ENCODE measurements around the gene LRP5. TPM values are rescaled to one million over a fixed set of nuclear protein-coding genes. Genes with fewer than 3 reads are reported as not detected.
A peak's percentile ranks its signal among the peaks of the same experiment; 100 is the strongest.

LRP5 gene
- total and polyA plus RNA-seq, 9 of the 15 experiments (the other 6 are each of a cell fraction or from before 2014, with no cell fraction given): 0.48 to 44.2 (median 13.5) TPM

GRCh38 chr11:68264244-68264643 is 48.1 kb upstream of the LRP5 start (continued):
- TF ChIP-seq ZNF407 (IDR thresholded peaks at IDR 0.05; ENCODE audit: low read depth) (no peak), ZNF274 (IDR thresholded peaks at IDR 0.05; ENCODE audit: borderline replicate concordance, low read depth, low read length) (no peak), HOMEZ (CRISPR knock-in tag; IDR thresholded peaks at IDR 0.05) (no peak), ZNF282 (CRISPR knock-in tag; IDR thresholded peaks at IDR 0.05) (no peak), ZNF316 (IDR thresholded peaks at IDR 0.05) (no peak), ARID3B (CRISPR knock-in tag; IDR thresholded peaks at IDR 0.05; ENCODE audit: borderline replicate concordance) (no peak), PURB (CRISPR knock-in tag; IDR thresholded peaks at IDR 0.05; ENCODE audit: low read depth) (no peak), CEBPZ (IDR thresholded peaks at IDR 0.05; ENCODE audit: borderline replicate concordance, low read depth, low read length) (no peak), ZNF41 (CRISPR knock-in tag; conservative IDR thresholded peaks at IDR 0.05) (no peak), ZEB2 (IDR thresholded peaks at IDR 0.05) (no peak), HBP1 (CRISPR knock-in tag; IDR thresholded peaks at IDR 0.05) (0 out of 2 replicates have a peak, but pooled peaks have one; percentile 30), TCF3 (CRISPR knock-in tag; IDR thresholded peaks at IDR 0.05) (no peak)

Measured in K562 (cell line).